HEK293 (cell line): Measurements from ENCODE around the gene KCNJ2.

Source experiments
- CTCF ChIA-PET: fragments of 350-600 bp; formaldehyde crosslinking; extraction: SDS; loops from one replicate; lab custom pipeline; 2021; ENCODE audit warnings: antibody characterized with exemption; lab: Yijun Ruan, JAX
- POLR2A ChIA-PET: fragments of 300-600 bp; formaldehyde crosslinking; extraction: SDS; loops from one replicate; lab custom pipeline; 2020; ENCODE audit warnings: antibody characterized with exemption, inconsistent platforms; lab: Yijun Ruan, JAX
- H3K27ac ChIP-seq: fragments of 200-500 bp; sonication (Bioruptor generic); 2 replicates; pipeline ENCODE4 v1.5.1; 2014; ENCODE audit warnings: low read depth, low read length, control low read depth, inconsistent platforms; ENCODE audit errors: extremely low read depth
- H3K36me3 ChIP-seq, 2 experiments: fragments of 200-500 bp in 1 of 2; sonication (Bioruptor generic) in 1 of 2; 1 replicate in 1 of 2; 2 replicates in 1 of 2; pipeline ENCODE4 v1.5.1; 2014 to 2017; ENCODE audit warnings: inconsistent platforms in 2 of 2, low read length in 2 of 2; ENCODE audit not compliant: control insufficient read depth in 2 of 2, insufficient read depth in 1 of 2
- H3K4me1 ChIP-seq: fragments of 200-500 bp; sonication (Bioruptor generic); 2 replicates; pipeline ENCODE4 v1.5.1; 2014; ENCODE audit warnings: mild to moderate bottlenecking, low read length, inconsistent platforms; ENCODE audit not compliant: control insufficient read depth, insufficient read depth
- H3K4me3 ChIP-seq: 2 replicates; pipeline ENCODE4 v1.5.1; 2011; ENCODE audit warnings: low read depth, mild to moderate bottlenecking, control low read depth, low read length, moderate library complexity
- H3K9me3 ChIP-seq: fragments of 200-500 bp; sonication (Bioruptor generic); 2 replicates; pipeline ENCODE4 v1.5.1; 2014; ENCODE audit warnings: low read depth, low read length, inconsistent platforms; ENCODE audit not compliant: control insufficient read depth, insufficient read depth
- IKZF3 ChIP-seq: fragments of 450-650 bp; IDR thresholded peaks from 2 replicates; pipeline ENCODE4 v1.5.0; 2018; ENCODE audit warnings: missing biosample characterization, mild to moderate bottlenecking, missing genetic modification characterization, moderate library complexity
- KLF8 ChIP-seq: fragments of 450-650 bp; formaldehyde crosslinking; IDR thresholded peaks from 2 replicates; pipeline ENCODE4 v1.5.1; 2016; ENCODE audit warnings: missing biosample characterization, missing genetic modification characterization
- SALL2 ChIP-seq: fragments of 450-650 bp; formaldehyde crosslinking; IDR thresholded peaks from 2 replicates; pipeline ENCODE4 v1.5.0; 2017; ENCODE audit warnings: missing biosample characterization, mild to moderate bottlenecking, missing genetic modification characterization, borderline replicate concordance
- SETDB1 ChIP-seq: IDR thresholded peaks from one replicate; pipeline ENCODE4 v1.6.1; 2017; ENCODE audit warnings: mild to moderate bottlenecking, low read length, moderate library complexity, mixed read lengths; ENCODE audit not compliant: insufficient read length
- ZBTB21 ChIP-seq: fragments of 450-650 bp; formaldehyde crosslinking; IDR thresholded peaks from 2 replicates; pipeline ENCODE4 v1.5.1; 2017; ENCODE audit warnings: missing biosample characterization, missing genetic modification characterization
- ZBTB48 ChIP-seq: fragments of 450-650 bp; formaldehyde crosslinking; IDR thresholded peaks from 2 replicates; pipeline ENCODE4 v1.5.1; 2016; ENCODE audit warnings: missing biosample characterization, missing genetic modification characterization
- ZNF132 ChIP-seq: fragments of 450-650 bp; formaldehyde crosslinking; IDR thresholded peaks from 2 replicates; pipeline ENCODE4 v1.5.1; 2017; ENCODE audit warnings: missing biosample characterization, missing genetic modification characterization, borderline replicate concordance
- ZNF335 ChIP-seq: fragments of 450-650 bp; formaldehyde crosslinking; conservative IDR thresholded peaks from 2 replicates; pipeline ENCODE4 v1.5.1; 2016; ENCODE audit warnings: missing biosample characterization, missing genetic modification characterization
- ZNF404 ChIP-seq: fragments of 450-650 bp; formaldehyde crosslinking; IDR thresholded peaks from 2 replicates; pipeline ENCODE4 v1.5.1; 2017; ENCODE audit warnings: missing biosample characterization, missing genetic modification characterization
- ZNF423 ChIP-seq: fragments of 450-650 bp; formaldehyde crosslinking; IDR thresholded peaks from 2 replicates; pipeline ENCODE4 v1.5.1; 2016; ENCODE audit warnings: missing biosample characterization, missing genetic modification characterization
- ZNF530 ChIP-seq: fragments of 450-650 bp; formaldehyde crosslinking; IDR thresholded peaks from 2 replicates; pipeline ENCODE4 v1.5.1; 2016; ENCODE audit warnings: low read depth, missing biosample characterization, missing genetic modification characterization
- ZNF560 ChIP-seq: fragments of 450-650 bp; formaldehyde crosslinking; IDR thresholded peaks from 2 replicates; pipeline ENCODE4 v1.5.1; 2017; ENCODE audit warnings: missing biosample characterization, missing genetic modification characterization, borderline replicate concordance
- ZNF664 ChIP-seq: fragments of 450-650 bp; formaldehyde crosslinking; IDR thresholded peaks from 2 replicates; pipeline ENCODE4 v1.5.1; 2016; ENCODE audit warnings: missing biosample characterization, missing genetic modification characterization
- ZNF701 ChIP-seq: fragments of 450-650 bp; formaldehyde crosslinking; IDR thresholded peaks from 2 replicates; pipeline ENCODE4 v1.5.1; 2016; ENCODE audit warnings: missing biosample characterization, missing genetic modification characterization
- TF ChIP-seq, protein P1 (sequence below): fragments of 450-650 bp; formaldehyde crosslinking; IDR thresholded peaks from 2 replicates; pipeline ENCODE4 v1.5.1; 2016; ENCODE audit warnings: missing biosample characterization, missing genetic modification characterization
- TF ChIP-seq, protein P2 (sequence below): fragments of 450-650 bp; formaldehyde crosslinking; IDR thresholded peaks from 2 replicates; pipeline ENCODE4 v1.5.0; 2017; ENCODE audit warnings: missing biosample characterization, missing genetic modification characterization, borderline replicate concordance

The KCNJ2 gene

DNA sequence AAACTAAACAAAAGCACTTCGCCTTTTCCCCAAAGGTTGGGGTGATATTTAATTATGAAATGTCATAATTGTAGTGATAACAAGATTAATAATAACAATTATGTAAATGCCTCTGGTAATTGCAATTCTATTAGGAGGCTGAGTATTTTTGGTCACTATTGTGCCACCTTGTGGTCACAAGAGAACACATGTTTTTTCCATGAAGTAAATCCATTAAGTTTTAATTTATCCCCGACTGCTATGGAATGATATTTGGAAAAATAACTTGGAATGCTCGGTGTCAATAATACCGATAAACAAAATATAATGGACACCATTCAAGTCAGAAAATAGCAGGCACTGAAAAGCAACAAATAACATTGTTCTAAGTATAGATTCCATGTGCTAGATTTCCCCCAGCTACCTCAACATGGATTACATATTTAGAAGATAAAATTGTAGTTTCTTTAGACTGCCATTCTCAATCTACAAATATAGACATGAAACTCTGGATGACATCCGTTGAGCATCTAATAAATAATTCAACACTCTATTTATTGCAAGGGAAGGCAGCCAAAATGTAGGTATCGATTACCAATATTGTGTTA is 25.0 kb upstream of the KCNJ2 start (continued):
- peak; percentile 91 for TF ChIP-seq IKZF3 (tag by site-specific recombination)
- TF ChIP-seq, all 188 proteins: peak for 3

DNA sequence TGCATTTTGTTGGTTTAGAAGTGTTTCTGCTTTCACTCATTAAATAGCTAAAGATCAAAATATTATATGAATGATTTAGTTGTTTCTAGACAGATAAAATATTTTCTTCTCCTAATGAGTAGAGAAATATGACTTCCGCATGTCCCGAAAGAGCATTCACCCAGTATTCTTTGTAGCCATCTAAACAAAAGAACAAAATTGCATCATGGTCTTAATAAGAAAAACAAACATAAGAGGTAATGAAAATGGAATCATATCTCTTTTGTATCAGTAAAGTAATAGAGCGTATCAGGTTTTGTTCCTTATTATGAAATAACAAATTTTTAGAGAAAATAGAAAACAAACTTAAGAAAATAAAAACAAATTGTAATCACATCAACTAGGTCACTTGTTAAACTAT is 16.1 kb upstream of the KCNJ2 start:
- ChIA-PET POLR2A (no interaction called here), CTCF (no interaction called here)
- H3K4me3 ChIP-seq, result no peak overlapping the region
- TF ChIP-seq SALL2 (tag by site-specific recombination) (no peak), ZBTB21 (tag by site-specific recombination) (no peak), ZNF132 (no peak), SETDB1 (no peak), ZNF423 (tag by site-specific recombination) (no peak), ZNF560 (tag by site-specific recombination) (no peak), ZNF530 (tag by site-specific recombination) (no peak), ZNF664 (tag by site-specific recombination) (no peak)
- TF ChIP-seq, protein P1, sequence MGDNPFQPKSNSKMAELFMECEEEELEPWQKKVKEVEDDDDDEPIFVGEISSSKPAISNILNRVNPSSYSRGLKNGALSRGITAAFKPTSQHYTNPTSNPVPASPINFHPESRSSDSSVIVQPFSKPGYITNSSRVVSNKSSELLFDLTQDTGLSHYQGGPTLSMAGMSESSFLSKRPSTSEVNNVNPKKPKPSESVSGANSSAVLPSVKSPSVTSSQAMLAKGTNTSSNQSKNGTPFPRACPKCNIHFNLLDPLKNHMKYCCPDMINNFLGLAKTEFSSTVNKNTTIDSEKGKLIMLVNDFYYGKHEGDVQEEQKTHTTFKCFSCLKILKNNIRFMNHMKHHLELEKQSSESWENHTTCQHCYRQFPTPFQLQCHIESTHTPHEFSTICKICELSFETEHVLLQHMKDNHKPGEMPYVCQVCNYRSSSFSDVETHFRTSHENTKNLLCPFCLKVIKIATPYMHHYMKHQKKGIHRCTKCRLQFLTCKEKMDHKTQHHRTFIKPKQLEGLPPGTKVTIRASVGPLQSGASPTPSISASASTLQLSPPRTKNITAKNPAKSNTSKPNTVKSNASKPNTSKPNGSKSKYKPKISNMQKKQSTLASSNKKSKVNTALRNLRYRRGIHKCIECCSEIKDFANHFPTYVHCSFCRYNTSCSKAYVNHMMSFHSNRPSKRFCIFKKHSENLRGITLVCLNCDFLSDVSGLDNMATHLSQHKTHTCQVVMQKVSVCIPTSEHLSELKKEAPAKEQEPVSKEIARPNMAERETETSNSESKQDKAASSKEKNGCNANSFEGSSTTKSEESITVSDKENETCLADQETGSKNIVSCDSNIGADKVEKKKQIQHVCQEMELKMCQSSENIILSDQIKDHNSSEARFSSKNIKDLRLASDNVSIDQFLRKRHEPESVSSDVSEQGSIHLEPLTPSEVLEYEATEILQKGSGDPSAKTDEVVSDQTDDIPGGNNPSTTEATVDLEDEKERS (tag by site-specific recombination), result no peak
- H3K27ac ChIP-seq, result no peak overlapping the region
- no peaks in the 10 kb centered on the region for H3K9me3 ChIP-seq
- H3K36me3 ChIP-seq, result no peaks in the 10 kb centered on the region
- H3K4me1 ChIP-seq, result no peaks in the 10 kb centered on the region

DNA sequence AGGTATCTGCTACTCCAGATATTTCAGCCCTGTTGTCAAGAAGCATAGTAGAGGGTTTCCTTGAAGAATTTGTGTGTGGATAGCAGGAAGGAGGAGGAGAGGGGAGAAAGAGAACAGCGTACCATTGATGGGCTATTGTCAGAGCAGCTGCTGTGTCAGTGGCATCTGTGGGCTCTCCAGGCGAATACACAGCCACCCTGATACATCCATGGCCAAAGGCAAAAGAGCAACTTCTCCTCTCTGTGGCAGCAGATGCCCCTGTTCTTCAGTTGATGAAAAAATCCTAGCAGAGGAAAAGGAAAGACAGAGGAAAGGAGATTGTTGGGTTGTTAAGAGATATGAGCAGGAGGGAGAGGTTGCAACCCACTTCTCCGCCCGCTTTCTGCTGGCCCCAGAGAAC is 12.2 kb upstream of the KCNJ2 start:
- CTCF ChIA-PET, result interaction anchor here (0.5 kb wide), 1 partner anchor 13 kb away, joined by 4 read pairs; no protein-coding TSS in a partner anchor
- no peaks in the 10 kb centered on the region for H3K36me3 ChIP-seq
- H3K9me3 ChIP-seq, result no peaks in the 10 kb centered on the region
- TF ChIP-seq ZBTB48 (tag by site-specific recombination) (no peak), ZNF404 (tag by site-specific recombination) (no peak), ZNF701 (tag by site-specific recombination) (no peak), KLF8 (tag by site-specific recombination) (no peak), ZNF335 (no peak)
- TF ChIP-seq, protein P2, sequence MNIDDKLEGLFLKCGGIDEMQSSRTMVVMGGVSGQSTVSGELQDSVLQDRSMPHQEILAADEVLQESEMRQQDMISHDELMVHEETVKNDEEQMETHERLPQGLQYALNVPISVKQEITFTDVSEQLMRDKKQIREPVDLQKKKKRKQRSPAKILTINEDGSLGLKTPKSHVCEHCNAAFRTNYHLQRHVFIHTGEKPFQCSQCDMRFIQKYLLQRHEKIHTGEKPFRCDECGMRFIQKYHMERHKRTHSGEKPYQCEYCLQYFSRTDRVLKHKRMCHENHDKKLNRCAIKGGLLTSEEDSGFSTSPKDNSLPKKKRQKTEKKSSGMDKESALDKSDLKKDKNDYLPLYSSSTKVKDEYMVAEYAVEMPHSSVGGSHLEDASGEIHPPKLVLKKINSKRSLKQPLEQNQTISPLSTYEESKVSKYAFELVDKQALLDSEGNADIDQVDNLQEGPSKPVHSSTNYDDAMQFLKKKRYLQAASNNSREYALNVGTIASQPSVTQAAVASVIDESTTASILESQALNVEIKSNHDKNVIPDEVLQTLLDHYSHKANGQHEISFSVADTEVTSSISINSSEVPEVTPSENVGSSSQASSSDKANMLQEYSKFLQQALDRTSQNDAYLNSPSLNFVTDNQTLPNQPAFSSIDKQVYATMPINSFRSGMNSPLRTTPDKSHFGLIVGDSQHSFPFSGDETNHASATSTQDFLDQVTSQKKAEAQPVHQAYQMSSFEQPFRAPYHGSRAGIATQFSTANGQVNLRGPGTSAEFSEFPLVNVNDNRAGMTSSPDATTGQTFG (tag by site-specific recombination), result no peak
- H3K27ac ChIP-seq, result no peak overlapping the region
- H3K4me1 ChIP-seq, result no peaks in the 10 kb centered on the region
- no peak overlapping the region for H3K4me3 ChIP-seq
- POLR2A ChIA-PET, result no interaction called here
